Activated naive CD8-positive, alpha-beta T cell treated with anti-CD3 and anti-CD28 coated beads, Interleukin-2, amount 10 ng/mL, durations not matched to agents 7 days and 5 days (primary cell): ENCODE measurements around the gene ABCD3. TPM values are rescaled to one million over a fixed set of nuclear protein-coding genes. Genes with fewer than 3 reads are reported as not detected.
A peak's percentile ranks its signal among the peaks of the same experiment; 100 is the strongest.

Source experiments
- ATAC-seq: fragments of 150-1000 bp; cut with Tn5 transposase; one replicate; pipeline ENCODE4 v1.10.0; 2021; ENCODE audit warnings: low read depth, moderate library complexity
- POLR2A ChIA-PET: fragments of 350-600 bp; sonication (Branson Sonifier 250); formaldehyde crosslinking; loops from one replicate; lab custom pipeline; 2021; ENCODE audit warnings: antibody characterized with exemption; lab: Charles Lee
- DNase-seq: peaks from one replicate; pipeline ENCODE4 v3.0.0; 2021
- H3K27ac Mint-ChIP-seq: one replicate; pipeline ENCODE4 v1.8.0; 2022; ENCODE audit warnings: mild to moderate bottlenecking, mixed read lengths
- H3K27me3 Mint-ChIP-seq: one replicate; pipeline ENCODE4 v1.8.0; 2022; ENCODE audit warnings: mild to moderate bottlenecking, moderate library complexity, mixed read lengths
- H3K36me3 Mint-ChIP-seq: one replicate; pipeline ENCODE4 v1.8.0; 2021; ENCODE audit warnings: mild to moderate bottlenecking, mixed read lengths
- H3K4me1 Mint-ChIP-seq: one replicate; pipeline ENCODE4 v1.8.0; 2021; ENCODE audit warnings: mixed read lengths
- H3K4me3 Mint-ChIP-seq: one replicate; pipeline ENCODE4 v1.8.0; 2022; ENCODE audit warnings: mild to moderate bottlenecking, moderate library complexity, mixed read lengths
- H3K9me3 Mint-ChIP-seq: one replicate; pipeline ENCODE4 v1.8.0; 2021; ENCODE audit warnings: mixed read lengths
- total RNA-seq, 2 experiments: library from RNA; stranded (reverse); gene quantifications; one replicate each; pipeline ENCODE4 v1.2.3, GENCODE V29; 2021

The ABCD3 gene
- total RNA-seq, 2 experiments from 2014 or later: 22.6 to 26.0 TPM

- POLR2A ChIA-PET: no interaction called here
Measured at GRCh38 chr1:94528826-94529225, 110.6 kb downstream of the ABCD3 start.

DNA sequence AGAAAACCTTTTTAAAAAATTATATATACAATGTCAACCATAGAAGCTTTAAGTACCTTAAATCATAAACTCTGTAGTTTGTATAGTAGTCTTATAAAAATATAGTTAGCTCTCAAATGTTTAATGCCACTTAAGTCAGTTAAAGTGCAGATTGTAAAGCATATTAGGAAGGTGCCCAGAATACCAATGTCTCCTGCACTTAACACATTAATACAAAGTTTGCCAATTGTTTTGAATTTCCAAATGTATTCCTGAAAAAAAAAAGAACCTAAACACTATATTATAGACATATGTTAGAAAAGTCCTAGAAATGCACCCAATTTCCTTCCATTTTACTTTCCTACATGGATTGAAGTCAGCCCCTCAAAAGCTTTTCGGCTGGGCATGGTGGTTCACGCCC, 111.2 kb downstream of the ABCD3 start:
- H3K27ac Mint-ChIP-seq: no peak overlapping the region
- ATAC-seq (no peak), DNase-seq (no peak)
- no peak overlapping the region for H3K4me3 Mint-ChIP-seq
- POLR2A ChIA-PET: no interaction called here
- H3K27me3 Mint-ChIP-seq: peaks cover 11% of the 10 kb centered on the region
- H3K36me3 Mint-ChIP-seq: no peaks in the 10 kb centered on the region
- H3K9me3 Mint-ChIP-seq: no peaks in the 10 kb centered on the region
- no peaks in the 10 kb centered on the region for H3K4me1 Mint-ChIP-seq

More at GRCh38 chr1:94528826-94529225, 110.6 kb downstream of the ABCD3 start:
- no peak for ATAC-seq
- no peaks in the 10 kb centered on the region for H3K4me1 Mint-ChIP-seq
- H3K27ac Mint-ChIP-seq: no peak overlapping the region
- H3K27me3 Mint-ChIP-seq: peaks cover 11% of the 10 kb centered on the region
- no peaks in the 10 kb centered on the region for H3K36me3 Mint-ChIP-seq
- DNase-seq: no peak
- H3K9me3 Mint-ChIP-seq: no peaks in the 10 kb centered on the region
- H3K4me3 Mint-ChIP-seq: no peak overlapping the region

DNA sequence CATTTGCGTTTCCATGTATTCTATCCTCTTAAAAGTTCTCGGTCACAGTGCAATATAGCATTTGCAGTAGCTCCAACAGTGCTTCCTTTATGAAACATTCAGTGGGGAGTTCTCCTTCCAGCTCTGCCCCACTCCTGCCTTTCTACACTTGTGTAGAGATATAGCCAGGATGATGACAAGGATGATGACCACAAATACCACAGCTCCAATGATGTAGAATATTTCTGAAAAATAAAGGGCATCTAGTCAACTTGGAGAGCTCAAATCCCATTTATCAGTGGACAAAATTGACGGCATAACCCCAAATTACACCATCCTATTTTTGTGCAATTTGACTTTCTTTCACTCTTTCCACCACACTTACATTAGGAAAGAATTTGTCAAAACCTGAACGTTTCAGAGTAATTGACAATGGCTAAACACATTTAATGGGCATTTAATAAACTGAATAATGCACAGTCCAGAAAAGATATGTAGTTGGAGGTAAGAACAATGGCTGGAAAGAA, 112.2 kb downstream of the ABCD3 start:
- H3K4me1 Mint-ChIP-seq: no peaks in the 10 kb centered on the region
- peaks cover 12% of the 10 kb centered on the region for H3K27me3 Mint-ChIP-seq
- no peaks in the 10 kb centered on the region for H3K36me3 Mint-ChIP-seq
- no peaks in the 10 kb centered on the region for H3K9me3 Mint-ChIP-seq
- DNase-seq (no peak), ATAC-seq (no peak)
- POLR2A ChIA-PET: no interaction called here
- no peak overlapping the region for H3K27ac Mint-ChIP-seq
- H3K4me3 Mint-ChIP-seq: no peak overlapping the region

DNA sequence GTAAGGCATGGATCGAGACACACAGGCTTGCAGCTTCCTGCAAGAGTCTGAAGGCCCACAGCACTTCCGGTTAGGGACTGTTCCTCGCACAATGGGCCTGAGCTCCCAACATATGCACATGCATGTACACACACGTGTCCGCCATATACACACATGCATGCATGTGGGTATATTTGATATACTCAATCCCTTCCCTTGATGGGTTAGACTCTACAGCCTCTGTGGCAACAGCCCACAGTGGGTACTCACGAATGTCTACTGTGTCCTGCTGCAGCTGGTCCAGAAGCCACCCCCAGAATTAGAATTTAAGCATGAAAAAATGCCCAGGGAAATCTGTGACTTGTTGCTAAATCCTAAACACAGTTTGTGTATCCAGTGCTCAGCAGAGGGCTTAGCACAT, 113.5 kb downstream of the ABCD3 start:
- POLR2A ChIA-PET: no interaction called here
- H3K9me3 Mint-ChIP-seq: no peaks in the 10 kb centered on the region
- ATAC-seq (no peak), DNase-seq (no peak)
- H3K4me3 Mint-ChIP-seq: no peak overlapping the region
- no peaks in the 10 kb centered on the region for H3K36me3 Mint-ChIP-seq
- peaks cover 16% of the 10 kb centered on the region for H3K27me3 Mint-ChIP-seq
- no peaks in the 10 kb centered on the region for H3K4me1 Mint-ChIP-seq
- H3K27ac Mint-ChIP-seq: no peak overlapping the region

DNA sequence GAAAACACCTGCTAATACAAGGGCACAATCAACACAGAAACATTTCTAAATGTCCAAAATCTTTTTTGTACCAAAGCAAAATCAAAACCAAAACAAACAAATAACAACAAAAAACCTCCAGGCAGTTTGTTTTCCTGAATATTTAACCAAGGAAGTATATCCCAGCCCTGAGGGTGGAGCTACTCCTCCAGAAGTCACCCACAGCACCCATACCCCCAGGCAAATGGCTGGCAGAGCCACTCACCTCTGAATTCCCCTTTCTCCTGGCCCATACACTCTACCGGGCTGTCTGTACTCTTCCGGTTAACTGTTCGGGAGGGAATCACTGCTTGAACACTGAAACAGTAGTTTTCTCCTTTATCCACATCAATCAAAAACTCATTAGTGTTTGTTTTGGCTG, 113.9 kb downstream of the ABCD3 start:
- POLR2A ChIA-PET: no interaction called here
- Mint-ChIP-seq H3K4me1 (no peaks in the 10 kb centered on the region), H3K27me3 (peaks cover 19% of the 10 kb centered on the region), H3K27ac (no peak overlapping the region), H3K4me3 (no peak overlapping the region), H3K9me3 (no peaks in the 10 kb centered on the region), H3K36me3 (no peaks in the 10 kb centered on the region)
- DNase-seq (no peak), ATAC-seq (no peak)

- POLR2A ChIA-PET: no interaction called here
Measured at GRCh38 chr1:94535095-94535494, 116.9 kb downstream of the ABCD3 start.

GRCh38 chr1:94535879-94536278, 117.7 kb downstream of the ABCD3 start:
- Mint-ChIP-seq H3K4me3 (no peak overlapping the region), H3K27ac (no peak overlapping the region), H3K36me3 (no peaks in the 10 kb centered on the region), H3K4me1 (no peaks in the 10 kb centered on the region), H3K27me3 (peaks cover 45% of the 10 kb centered on the region), H3K9me3 (no peaks in the 10 kb centered on the region)
- no peak for DNase-seq
- ATAC-seq: no peak
- POLR2A ChIA-PET: no interaction called here

More at GRCh38 chr1:94535095-94535494, 116.9 kb downstream of the ABCD3 start:
- Mint-ChIP-seq H3K4me3 (no peak overlapping the region), H3K36me3 (no peaks in the 10 kb centered on the region), H3K4me1 (no peaks in the 10 kb centered on the region), H3K9me3 (no peaks in the 10 kb centered on the region), H3K27me3 (peaks cover 37% of the 10 kb centered on the region), H3K27ac (no peak overlapping the region)
- DNase-seq (no peak), ATAC-seq (no peak)

DNA sequence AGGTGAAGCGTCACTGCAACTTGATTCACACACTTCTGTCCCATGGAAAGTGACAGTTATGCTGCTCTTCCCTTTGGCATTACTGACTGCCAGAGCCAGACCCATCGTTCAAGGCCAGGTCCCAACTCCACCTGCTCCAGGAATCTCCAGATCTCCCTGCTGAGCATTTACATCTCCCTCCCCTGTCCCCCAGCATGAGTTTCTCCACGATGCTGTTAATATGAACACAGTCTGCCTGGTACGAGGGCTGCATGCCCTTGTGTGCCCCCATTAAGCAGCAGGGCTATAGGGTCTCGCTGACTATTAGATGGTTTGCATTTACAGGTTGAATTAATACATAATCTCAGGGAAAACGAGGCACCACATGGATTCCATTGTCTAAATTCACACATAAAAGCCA, 119.1 kb downstream of the ABCD3 start:
- POLR2A ChIA-PET: no interaction called here
- H3K9me3 Mint-ChIP-seq: no peaks in the 10 kb centered on the region
- DNase-seq: no peak
- no peak overlapping the region for H3K27ac Mint-ChIP-seq
- ATAC-seq: no peak
- H3K36me3 Mint-ChIP-seq: no peaks in the 10 kb centered on the region
- no peak overlapping the region for H3K4me3 Mint-ChIP-seq
- peaks cover 3% of the 10 kb centered on the region for H3K4me1 Mint-ChIP-seq
- H3K27me3 Mint-ChIP-seq: peaks cover 53% of the 10 kb centered on the region

- H3K36me3 Mint-ChIP-seq: no peaks in the 10 kb centered on the region
- H3K4me1 Mint-ChIP-seq: peaks cover 8% of the 10 kb centered on the region
- DNase-seq (no peak), ATAC-seq (no peak)
- no peak overlapping the region for H3K27ac Mint-ChIP-seq
- POLR2A ChIA-PET: no interaction called here
- no peaks in the 10 kb centered on the region for H3K9me3 Mint-ChIP-seq
- no peak overlapping the region for H3K4me3 Mint-ChIP-seq
- peaks cover 56% of the 10 kb centered on the region for H3K27me3 Mint-ChIP-seq
Measured at GRCh38 chr1:94538243-94538827, 120.1 kb downstream of the ABCD3 start.

DNA sequence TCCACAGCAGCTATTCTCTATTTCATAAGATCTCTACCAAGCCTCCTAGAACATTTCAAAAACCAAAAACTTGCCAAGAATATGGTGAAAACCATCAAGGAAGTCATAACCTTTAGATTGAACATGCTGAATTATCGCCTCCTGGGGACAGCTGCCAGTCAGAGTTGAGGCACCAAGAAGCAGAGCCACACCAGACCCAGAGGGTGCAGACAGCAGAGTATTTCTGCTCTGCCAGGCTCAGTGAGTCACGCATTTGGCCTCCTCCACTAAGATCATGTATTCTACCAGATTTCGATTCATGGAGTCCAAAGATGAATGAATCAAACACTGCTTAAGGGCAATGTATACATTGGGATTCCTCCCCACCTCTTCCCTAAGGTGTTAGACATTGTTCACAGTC, 121.3 kb downstream of the ABCD3 start:
- Mint-ChIP-seq H3K4me1 (peaks cover 8% of the 10 kb centered on the region), H3K4me3 (no peak overlapping the region), H3K27ac (no peak overlapping the region), H3K9me3 (no peaks in the 10 kb centered on the region), H3K27me3 (peaks cover 66% of the 10 kb centered on the region), H3K36me3 (no peaks in the 10 kb centered on the region)
- DNase-seq (no peak), ATAC-seq (no peak)
- POLR2A ChIA-PET: no interaction called here

- H3K4me3 Mint-ChIP-seq: peak overlapping the region; percentile 55
- no peaks in the 10 kb centered on the region for H3K9me3 Mint-ChIP-seq
- ATAC-seq (no peak), DNase-seq (no peak)
- peaks cover 65% of the 10 kb centered on the region for H3K27me3 Mint-ChIP-seq
- no peak overlapping the region for H3K27ac Mint-ChIP-seq
- POLR2A ChIA-PET: no interaction called here
- H3K4me1 Mint-ChIP-seq: peaks cover 8% of the 10 kb centered on the region
- no peaks in the 10 kb centered on the region for H3K36me3 Mint-ChIP-seq
Measured at GRCh38 chr1:94540440-94541245, 122.5 kb downstream of the ABCD3 start.

DNA sequence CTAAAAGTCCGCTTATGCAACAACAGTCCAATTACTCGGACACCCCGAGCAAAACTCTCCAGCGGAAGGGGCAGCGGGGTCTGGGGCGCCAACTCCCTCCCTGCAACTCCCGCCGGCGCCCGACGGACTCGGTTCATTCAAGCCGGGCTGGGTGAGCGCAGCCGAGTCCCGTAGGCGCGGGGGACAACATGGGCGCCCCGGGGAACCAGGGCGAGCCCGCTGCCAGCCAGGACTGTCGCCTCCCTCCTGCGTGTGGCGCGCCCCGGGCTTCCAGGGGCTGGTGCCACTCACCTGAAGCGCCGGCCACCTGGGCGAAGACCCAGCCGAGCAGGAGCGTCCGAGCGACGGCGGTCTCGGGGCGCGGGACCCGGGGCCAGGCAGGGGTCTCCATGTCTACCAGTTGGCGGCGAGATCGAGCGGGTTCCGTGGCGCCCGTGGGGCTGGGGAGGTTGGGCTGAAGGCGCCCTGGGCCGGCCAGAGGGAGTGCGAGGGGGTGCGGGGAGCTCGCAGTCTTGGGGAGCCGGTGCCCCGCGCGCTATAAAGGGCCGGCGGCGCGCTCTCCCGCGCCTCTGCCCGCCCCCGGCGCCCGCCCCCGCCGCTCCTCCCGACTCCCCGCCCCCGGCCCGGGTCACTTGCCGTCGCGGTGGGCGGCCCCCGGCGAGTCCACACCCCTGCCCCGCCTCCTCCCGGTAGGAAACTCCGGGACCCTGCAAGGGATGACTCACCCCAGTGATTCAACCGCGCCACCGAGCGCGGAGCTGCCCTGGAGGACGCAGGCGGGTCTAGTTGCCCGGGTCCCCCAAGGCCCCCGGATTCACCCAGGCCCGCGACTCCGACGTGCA, 123.3 kb downstream of the ABCD3 start, which contains the start of gene F3:
Gene F3 (minus strand): TSS at position 514 of the 842 bp plus-strand sequence. CDS start 123 bp downstream, at position 391.
- ATAC-seq (peak; percentile 95), DNase-seq (peak; percentile 75)
- Mint-ChIP-seq H3K4me1 (peaks cover 8% of the 10 kb centered on the region), H3K36me3 (no peaks in the 10 kb centered on the region), H3K9me3 (no peaks in the 10 kb centered on the region), H3K27me3 (peaks cover 70% of the 10 kb centered on the region), H3K27ac (no peak within 1 kb of the TSS), H3K4me3 (peak within 1 kb of the TSS; percentile 84)
- POLR2A ChIA-PET: interaction anchor here (0.6 kb wide), 1 partner anchor 316 kb away, joined by 5 read pairs; no protein-coding TSS in a partner anchor
